Naive thymus-derived CD8-positive, alpha-beta T cell (primary cell): ENCODE results near the gene MUC4. TPM values are rescaled to one million over a fixed set of nuclear protein-coding genes. Genes with fewer than 3 reads are reported as not detected.

ENCODE experiments used
- ATAC-seq, 2 donors: fragments of 150-1000 bp; cut with Tn5 transposase in 1 of 2; sonication (Bioruptor Pico), chemical (Tn5 transposase) in 1 of 2; 1 replicate in 1 of 2; 2 replicates in 1 of 2; pipeline ENCODE4 v1.10.0; 2021; ENCODE audit warnings: mild to moderate bottlenecking in 2 of 2, moderate library complexity in 2 of 2
- POLR2A ChIA-PET: fragments of 350-600 bp; sonication (Branson Sonifier 250); formaldehyde crosslinking; loops from one replicate; lab custom pipeline; 2021; ENCODE audit warnings: antibody characterized with exemption; lab: Charles Lee
- DNase-seq, 10 donors: peaks; one replicate each; pipeline versions ENCODE4 v3.0.0 to v3.0.0-alpha.2; 2020 to 2022
- H3K27ac Mint-ChIP-seq, 10 donors: one replicate each; pipeline ENCODE4 v1.8.0; 2020 to 2022; ENCODE audit warnings: mild to moderate bottlenecking in 10 of 10, mixed read lengths in 10 of 10, moderate library complexity in 4 of 10, inconsistent platforms in 1 of 10
- H3K27me3 Mint-ChIP-seq, 5 donors: one replicate each; pipeline ENCODE4 v1.8.0; 2021 to 2022; ENCODE audit warnings: mixed read lengths in 5 of 5
- H3K36me3 Mint-ChIP-seq, 3 donors: one replicate each; pipeline ENCODE4 v1.8.0; 2020 to 2022; ENCODE audit warnings: mixed read lengths in 3 of 3, mild to moderate bottlenecking in 2 of 3, inconsistent platforms in 1 of 3
- H3K4me1 Mint-ChIP-seq, 4 donors: one replicate each; pipeline ENCODE4 v1.8.0; 2021 to 2022; ENCODE audit warnings: mixed read lengths in 4 of 4
- H3K4me3 Mint-ChIP-seq, 10 donors: one replicate each; pipeline ENCODE4 v1.8.0; 2020 to 2022; ENCODE audit warnings: mild to moderate bottlenecking in 10 of 10, mixed read lengths in 10 of 10, moderate library complexity in 6 of 10, inconsistent platforms in 1 of 10
- H3K9me3 Mint-ChIP-seq, 9 donors: one replicate each; pipeline ENCODE4 v1.8.0; 2020 to 2022; ENCODE audit warnings: mixed read lengths in 9 of 9, mild to moderate bottlenecking in 3 of 9, inconsistent platforms in 1 of 9, moderate library complexity in 1 of 9
- polyA plus RNA-seq, 3 donors: library from polyadenylated mRNA; unstranded; fragments of 300-500 nt; fragmentation: Illumina TruSeq; gene quantifications; one replicate each; pipeline ENCODE4 v1.2.3, GENCODE V29; 2021
- total RNA-seq, 8 experiments: library from RNA in 2 of 8; stranded (reverse) in 2 of 8; gene quantifications; one replicate each; pipeline ENCODE4 v1.2.3 and lab custom pipeline; 2021 to 2026

Gene MUC4
- total and polyA plus RNA-seq, 5 experiments from 2014 or later, result not detected

- Mint-ChIP-seq H3K36me3 (no peaks in the 10 kb centered on the region), H3K27ac (peak overlapping the region in 3 of 10 donors; percentile 9 to 47 (median 39)), H3K4me1 (peaks cover 5 to 10% (median 6%) of the 10 kb centered on the region in 4 donors), H3K27me3 (peaks cover 0 to 15% (median 4%) of the 10 kb centered on the region in 5 donors), H3K9me3 (no peaks in the 10 kb centered on the region), H3K4me3 (peak overlapping the region in 7 of 10 donors; percentile 42 to 64 (median 54))
- DNase-seq, result peak; percentile 65 to 94 (median 86)
- POLR2A ChIA-PET, result interaction anchor here (1.2 to 1.4 kb wide), 2 partner anchors 45 to 61 kb away, joined by 3 to 5 read pairs; no protein-coding TSS in a partner anchor
- peak; percentile 93 for ATAC-seq
These were observed 39.3 kb upstream of the MUC4 start for GRCh38 chr3:195850857-195851543.

GRCh38 chr3:195849322-195850074 is 37.8 kb upstream of the MUC4 start:
- DNase-seq, result peak in 2 of 10 donors; percentile 30 to 63
- H3K36me3 Mint-ChIP-seq, result no peaks in the 10 kb centered on the region
- peak overlapping the region in 3 of 10 donors; percentile 3 to 52 (median 21) for H3K4me3 Mint-ChIP-seq
- no peaks in the 10 kb centered on the region for H3K9me3 Mint-ChIP-seq
- POLR2A ChIA-PET, result interaction anchor here (0.6 to 1.4 kb wide), 2 partner anchors 11 to 47 kb away, joined by 3 to 5 read pairs; no protein-coding TSS in a partner anchor
- H3K27ac Mint-ChIP-seq, result peak overlapping the region in 1 of 10 donors; percentile 61
- H3K4me1 Mint-ChIP-seq, result peaks cover 5 to 10% (median 8%) of the 10 kb centered on the region in 4 donors
- peaks cover 0 to 15% (median 4%) of the 10 kb centered on the region in 5 donors for H3K27me3 Mint-ChIP-seq
- peak; percentile 73 to 75 for ATAC-seq

- ATAC-seq (no peak), DNase-seq (no peak)
- Mint-ChIP-seq H3K27ac (no peak overlapping the region), H3K4me1 (peaks cover 5 to 10% (median 8%) of the 10 kb centered on the region in 4 donors), H3K27me3 (peaks cover 0 to 8% (median 4%) of the 10 kb centered on the region in 5 donors), H3K9me3 (no peaks in the 10 kb centered on the region), H3K36me3 (no peaks in the 10 kb centered on the region), H3K4me3 (no peak overlapping the region)
- POLR2A ChIA-PET, result no interaction called here
These were observed 35.6 kb upstream of the MUC4 start for GRCh38 chr3:195847055-195847950.

- no peak for ATAC-seq
- no peak for DNase-seq
- Mint-ChIP-seq H3K36me3 (no peaks in the 10 kb centered on the region), H3K9me3 (no peaks in the 10 kb centered on the region), H3K4me3 (no peak overlapping the region), H3K4me1 (peaks cover 0 to 2% (median 1%) of the 10 kb centered on the region in 4 donors), H3K27ac (peak overlapping the region in 1 of 10 donors; percentile 75), H3K27me3 (peaks cover 0 to 1% (median 0%) of the 10 kb centered on the region in 5 donors)
- POLR2A ChIA-PET, result no interaction called here
These were observed 33.8 kb upstream of the MUC4 start for GRCh38 chr3:195845483-195845882.

GRCh38 chr3:195844671-195845218 is 33.0 kb upstream of the MUC4 start:
- no peaks in the 10 kb centered on the region for H3K9me3 Mint-ChIP-seq
- H3K27ac Mint-ChIP-seq, result no peak overlapping the region
- peaks cover 0 to 2% (median 1%) of the 10 kb centered on the region in 4 donors for H3K4me1 Mint-ChIP-seq
- peaks cover 0 to 1% (median 0%) of the 10 kb centered on the region in 5 donors for H3K27me3 Mint-ChIP-seq
- POLR2A ChIA-PET, result interaction anchor here (0.5 kb wide), 1 partner anchor 450 kb away, joined by 3 read pairs; no protein-coding TSS in a partner anchor
- DNase-seq (no peak), ATAC-seq (no peak)
- no peak overlapping the region for H3K4me3 Mint-ChIP-seq
- H3K36me3 Mint-ChIP-seq, result no peaks in the 10 kb centered on the region

GRCh38 chr3:195839260-195840010 is 27.7 kb upstream of the MUC4 start:
- DNase-seq (no peak), ATAC-seq (no peak)
- no peaks in the 10 kb centered on the region for H3K36me3 Mint-ChIP-seq
- no peaks in the 10 kb centered on the region for H3K27me3 Mint-ChIP-seq
- no peak overlapping the region for H3K27ac Mint-ChIP-seq
- no peaks in the 10 kb centered on the region for H3K4me1 Mint-ChIP-seq
- H3K4me3 Mint-ChIP-seq, result no peak overlapping the region
- POLR2A ChIA-PET, result interaction anchor here (0.6 kb wide), 1 partner anchor 732 kb away, joined by 5 read pairs; no protein-coding TSS in a partner anchor
- H3K9me3 Mint-ChIP-seq, result no peaks in the 10 kb centered on the region

GRCh38 chr3:195838714-195839113 is 27.0 kb upstream of the MUC4 start:
- H3K9me3 Mint-ChIP-seq, result no peaks in the 10 kb centered on the region
- H3K27ac Mint-ChIP-seq, result no peak overlapping the region
- H3K27me3 Mint-ChIP-seq, result no peaks in the 10 kb centered on the region
- DNase-seq, result no peak
- H3K4me1 Mint-ChIP-seq, result no peaks in the 10 kb centered on the region
- no peaks in the 10 kb centered on the region for H3K36me3 Mint-ChIP-seq
- ATAC-seq, result no peak
- POLR2A ChIA-PET, result interaction anchor here (0.6 kb wide), 2 partner anchors 11 to 732 kb away, joined by 3 to 5 read pairs; no protein-coding TSS in a partner anchor
- no peak overlapping the region for H3K4me3 Mint-ChIP-seq

GRCh38 chr3:195836476-195837135 is 24.9 kb upstream of the MUC4 start:
- no peak for ATAC-seq
- H3K4me3 Mint-ChIP-seq, result no peak overlapping the region
- H3K27ac Mint-ChIP-seq, result no peak overlapping the region
- DNase-seq, result no peak
- no peaks in the 10 kb centered on the region for H3K9me3 Mint-ChIP-seq
- no peaks in the 10 kb centered on the region for H3K36me3 Mint-ChIP-seq
- H3K4me1 Mint-ChIP-seq, result no peaks in the 10 kb centered on the region
- no peaks in the 10 kb centered on the region for H3K27me3 Mint-ChIP-seq
- POLR2A ChIA-PET, result no interaction called here

- ATAC-seq (no peak), DNase-seq (no peak)
- Mint-ChIP-seq H3K4me1 (no peaks in the 10 kb centered on the region), H3K9me3 (no peaks in the 10 kb centered on the region), H3K27ac (no peak overlapping the region), H3K4me3 (no peak overlapping the region), H3K27me3 (no peaks in the 10 kb centered on the region), H3K36me3 (no peaks in the 10 kb centered on the region)
- POLR2A ChIA-PET, result no interaction called here
These were observed 24.1 kb upstream of the MUC4 start for GRCh38 chr3:195835791-195836190.

- H3K4me1 Mint-ChIP-seq, result no peaks in the 10 kb centered on the region
- DNase-seq (no peak), ATAC-seq (no peak)
- H3K36me3 Mint-ChIP-seq, result no peaks in the 10 kb centered on the region
- POLR2A ChIA-PET, result no interaction called here
- no peak overlapping the region for H3K4me3 Mint-ChIP-seq
- no peaks in the 10 kb centered on the region for H3K27me3 Mint-ChIP-seq
- H3K9me3 Mint-ChIP-seq, result no peaks in the 10 kb centered on the region
- H3K27ac Mint-ChIP-seq, result peak overlapping the region in 1 of 10 donors; percentile 24
These were observed 23.2 kb upstream of the MUC4 start for GRCh38 chr3:195834675-195835583.
